ENCODE results near the gene CD36.

CD36 gene

DNA sequence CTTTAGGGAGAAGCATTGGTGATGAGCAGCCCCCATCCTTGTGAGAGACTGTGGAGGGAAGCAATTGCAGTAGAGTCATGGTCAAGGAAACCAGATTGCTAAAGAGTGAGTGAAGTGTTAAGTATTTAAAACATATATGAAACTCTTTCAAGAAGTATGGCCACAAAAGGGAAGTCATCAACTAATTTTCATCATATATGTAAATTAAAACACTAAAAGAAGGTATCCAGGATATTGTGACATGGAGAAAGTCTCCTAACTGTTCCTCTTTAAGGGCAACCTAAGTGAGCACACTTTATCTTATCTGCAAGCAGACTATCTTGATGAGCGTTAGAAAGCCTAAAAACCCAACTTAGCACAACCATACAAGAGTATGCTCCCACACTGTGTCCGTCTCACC lies 69.7 kb downstream of the CD36 start:
- DNase-seq, result no peak

- no peak for DNase-seq
Measured at GRCh38 chr7:80711531-80711930, 73.1 kb downstream of the CD36 start.

DNA sequence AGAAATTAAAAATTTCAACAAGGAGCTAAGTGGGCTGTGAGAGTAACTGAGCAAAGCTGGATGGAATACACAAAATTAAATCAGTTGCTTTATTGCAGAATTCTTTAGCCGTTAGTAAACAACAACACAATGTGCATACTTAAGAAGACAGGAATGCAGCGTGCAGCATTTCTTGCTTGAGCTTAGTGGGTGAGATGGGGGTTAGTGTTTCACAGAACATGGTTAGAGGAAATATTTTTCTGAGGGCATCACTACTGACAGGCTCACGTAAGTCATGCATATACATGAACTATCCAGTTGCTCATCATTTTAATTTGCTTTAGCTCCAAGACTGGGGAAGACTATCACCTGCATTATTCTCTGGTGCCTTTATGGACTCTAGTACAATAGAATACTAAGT lies 80.8 kb downstream of the CD36 start:
- DNase-seq, result no peak

DNA sequence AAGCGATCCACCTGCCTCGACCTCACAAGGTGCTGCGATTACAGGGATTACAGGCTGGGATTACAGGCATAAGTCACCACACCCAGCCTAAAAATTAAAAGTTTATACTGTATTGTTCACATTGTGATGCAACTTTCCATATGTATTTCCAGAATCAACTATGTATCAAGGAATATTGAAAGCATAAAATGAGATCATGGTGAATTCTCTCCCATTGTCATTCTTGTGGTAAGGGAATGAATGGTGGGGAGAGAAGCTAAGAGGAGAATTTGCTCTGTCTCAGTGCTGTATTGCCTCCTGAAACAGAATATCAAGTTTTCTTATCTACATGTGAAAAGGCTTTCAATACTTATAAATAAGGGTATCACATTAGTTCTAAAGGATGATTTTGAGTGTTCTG lies 81.7 kb downstream of the CD36 start:
- no peak for DNase-seq

DNA sequence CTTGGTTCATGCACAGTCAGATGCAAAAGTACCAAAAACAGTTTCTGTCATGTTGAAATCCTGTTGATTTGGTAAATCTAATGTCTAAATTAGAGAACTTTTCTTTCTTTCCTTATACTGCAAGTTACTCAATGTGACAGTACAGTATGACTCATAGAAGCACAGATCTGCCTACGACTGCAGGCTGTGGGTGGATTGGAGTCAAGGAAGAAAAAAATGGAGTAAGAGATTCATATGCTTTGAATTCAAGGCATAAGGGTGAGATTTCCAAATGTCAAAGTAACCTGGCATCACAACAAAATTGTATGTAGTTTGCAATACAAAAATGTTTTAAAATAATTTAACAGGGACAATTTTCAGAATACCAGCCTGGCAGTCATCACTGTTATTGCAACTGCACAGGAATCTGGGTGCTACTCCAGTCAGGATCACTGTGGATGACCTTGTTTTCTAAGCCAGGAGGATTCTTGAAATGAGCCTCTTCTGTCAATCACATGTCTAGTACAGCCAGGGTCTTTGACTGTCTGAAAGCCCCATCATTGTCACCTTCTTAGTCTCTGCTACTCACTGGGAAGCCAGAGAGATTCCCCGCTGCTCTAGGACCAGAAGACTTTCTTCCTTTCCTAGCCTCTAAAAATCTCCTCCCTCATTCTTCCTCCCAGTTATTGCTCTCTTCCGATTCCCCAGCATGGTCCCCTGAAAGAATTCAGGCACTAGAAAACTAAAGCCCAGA lies 83.6 kb downstream of the CD36 start:
- DNase-seq, result no peak

DNA sequence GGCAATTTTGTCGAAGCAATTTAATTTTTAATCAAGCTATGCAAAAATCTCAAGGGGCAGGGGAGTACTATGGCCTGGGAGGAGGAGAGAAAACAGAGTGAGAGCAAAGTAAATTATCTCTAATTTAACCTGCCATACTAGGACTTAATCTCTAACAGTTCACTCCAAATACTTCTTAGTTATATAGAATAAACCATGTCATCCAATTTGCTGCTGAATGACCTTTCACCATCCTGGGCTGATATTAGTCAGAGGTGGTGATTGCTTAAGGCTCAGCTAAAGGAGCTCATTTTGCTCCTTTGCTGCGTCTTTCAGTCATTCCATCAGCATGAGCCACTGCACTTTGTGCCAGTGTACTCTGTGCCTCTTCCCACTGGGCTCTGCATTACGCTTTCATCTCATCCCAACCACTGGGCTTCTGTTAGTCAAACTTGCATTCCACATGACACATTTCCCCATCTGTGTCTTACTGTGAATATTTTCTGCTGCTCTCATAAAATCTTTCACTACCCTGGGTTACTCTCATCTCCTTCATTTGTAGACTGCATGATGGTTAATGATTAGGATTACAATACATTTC lies 84.3 kb downstream of the CD36 start:
- DNase-seq, result no peak

GRCh38 chr7:80724249-80724871 lies 85.9 kb downstream of the CD36 start:
- DNase-seq, result no peak

DNA sequence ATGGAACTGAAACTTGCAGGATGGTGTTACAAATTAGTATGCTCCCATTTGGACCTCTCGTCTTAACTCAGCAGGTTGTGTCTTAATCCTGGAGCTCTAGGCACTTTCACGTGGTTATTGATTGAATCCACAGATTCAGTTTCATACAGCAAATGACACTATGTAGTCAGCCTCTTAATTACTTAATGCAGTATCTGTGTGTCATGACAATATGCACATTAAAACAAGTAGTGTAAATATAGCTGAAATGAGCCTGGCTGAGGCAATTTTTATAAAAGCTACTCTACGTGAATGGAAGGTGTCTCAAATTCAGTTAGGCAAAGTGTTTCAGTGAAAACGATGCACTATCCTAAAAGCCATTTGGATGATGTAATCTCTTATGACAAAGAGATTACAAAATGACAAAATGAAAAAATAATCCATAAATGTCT lies 86.8 kb downstream of the CD36 start:
- no peak for DNase-seq

All from activated CD4-positive, alpha-beta T cell treated with anti-CD3 and anti-CD28 coated beads, Interleukin-2, amount 50 U/mL, for 48 hours (primary cell).